Upper lobe of left lung (tissue), 6 donors: ENCODE results near the gene NRXN3. TPM values are rescaled to one million over a fixed set of nuclear protein-coding genes. Genes with fewer than 3 reads are reported as not detected.
A peak's percentile ranks its signal among the peaks of the same experiment; 100 is the strongest.

Experiments used
- ATAC-seq, 2 donors: fragments of 200-7000 bp; cut with Tn5 transposase; one replicate each; pipeline ENCODE4 v1.9.1; 2022; ENCODE audit warnings: mild to moderate bottlenecking in 2 of 2, moderate library complexity in 2 of 2; ENCODE audit not compliant: low FRiP score in 2 of 2
- DNase-seq, 2 donors: peaks; one replicate each; pipeline ENCODE4 v3.0.0-alpha.2; 2019 to 2020
- H3K27ac ChIP-seq, 4 donors: fragments of 200-600 bp; sonication (generic); one replicate each; pipeline ENCODE4 v1.5.1; 2016 to 2019
- H3K27me3 ChIP-seq, 4 donors: fragments of 200-600 bp; sonication (generic); one replicate each; pipeline ENCODE4 v1.5.1; 2017 to 2019
- H3K36me3 ChIP-seq, 4 donors: fragments of 200-600 bp; sonication (generic); one replicate each; pipeline ENCODE4 v1.5.1; 2016 to 2019
- H3K4me1 ChIP-seq, 4 donors: fragments of 200-600 bp; sonication (generic); one replicate each; pipeline ENCODE4 v1.5.1; 2018 to 2019
- H3K4me3 ChIP-seq, 4 donors: fragments of 200-600 bp; sonication (generic); one replicate each; pipeline ENCODE4 v1.5.1; 2017 to 2019; ENCODE audit warnings: mild to moderate bottlenecking in 2 of 4, moderate library complexity in 1 of 4
- H3K9me3 ChIP-seq, 4 donors: fragments of 200-600 bp; sonication (generic); one replicate each; pipeline ENCODE4 v1.5.1; 2018 to 2019
- CTCF ChIP-seq, 6 experiments: fragments of 450-650 bp in 4 of 6; fragments of 200-600 bp in 2 of 6; sonication (generic) in 2 of 6; IDR thresholded peaks; one replicate each; pipeline ENCODE4 v1.5.1; 2016 to 2019; ENCODE audit warnings: antibody characterized with exemption in 6 of 6
- EP300 ChIP-seq, 4 donors: sonication (generic); formaldehyde crosslinking; IDR thresholded peaks; one replicate each; pipeline ENCODE4 v1.5.1; 2017; ENCODE audit warnings: antibody characterized with exemption in 4 of 4, control low read depth in 2 of 4
- POLR2A ChIP-seq, 4 donors: fragments of 450-650 bp; IDR thresholded peaks; one replicate each; pipeline ENCODE4 v1.5.1; 2016 to 2017; ENCODE audit warnings: antibody characterized with exemption in 4 of 4, mild to moderate bottlenecking in 2 of 4
- POLR2AphosphoS5 ChIP-seq, 2 donors: sonication (generic); formaldehyde crosslinking; IDR thresholded peaks; one replicate each; pipeline ENCODE4 v1.5.1; 2017; ENCODE audit warnings: antibody characterized with exemption in 2 of 2
- WGBS, 2 donors: methylation state at CpG; one replicate each; pipeline ENCODE4 v1.1.5; 2017 to 2018; 5-methylcytosine and 5-hydroxymethylcytosine counted together
- total RNA-seq, 6 donors: library from RNA; depleted of rRNA in 4 of 6; stranded (reverse); fragments of >200 nt in 4 of 6; gene quantifications; one replicate each; pipeline versions ENCODE4 v1.1.0 to v1.2.1, GENCODE V29; 2016 to 2021
- donor health status: DM: no; HTN: no; CAD: no; lungs with moderate emphysema.
- donor health status: DM: no; HTN: yes; CAD: no; lungs with severe emphysema.

The NRXN3 gene
- total RNA-seq, 6 donors from 2014 or later = 4.4 to 14.9 (median 7.2) TPM

GRCh38 chr14:79728331-79728730, 1558.2 kb downstream of the NRXN3 start:
- H3K4me1 ChIP-seq = peaks cover 0 to 4% (median 0%) of the 10 kb centered on the region in 4 donors
- TF ChIP-seq CTCF (IDR thresholded peaks at IDR 0.05) (no peak), EP300 (IDR thresholded peaks at IDR 0.05) (no peak), POLR2A (IDR thresholded peaks at IDR 0.05) (no peak), POLR2AphosphoS5 (IDR thresholded peaks at IDR 0.05) (no peak)
- ATAC-seq (peak in 1 of 2 donors; percentile 46), DNase-seq (no peak)
- no peaks in the 10 kb centered on the region for H3K36me3 ChIP-seq
- H3K27me3 ChIP-seq = no peaks in the 10 kb centered on the region
- no peak overlapping the region for H3K27ac ChIP-seq
- no peaks in the 10 kb centered on the region for H3K9me3 ChIP-seq
- 63 to 80% methylated on average over 3 of the region's 3 CpGs for WGBS, 2 donors
- H3K4me3 ChIP-seq = no peak overlapping the region

GRCh38 chr14:79729731-79730130, 1559.6 kb downstream of the NRXN3 start:
- peaks cover 0 to 4% (median 0%) of the 10 kb centered on the region in 4 donors for H3K4me1 ChIP-seq
- ATAC-seq (no peak), DNase-seq (no peak)
- no peak overlapping the region for H3K27ac ChIP-seq
- H3K4me3 ChIP-seq = no peak overlapping the region
- TF ChIP-seq POLR2AphosphoS5 (IDR thresholded peaks at IDR 0.05) (no peak), EP300 (IDR thresholded peaks at IDR 0.05) (no peak), CTCF (IDR thresholded peaks at IDR 0.05) (no peak), POLR2A (IDR thresholded peaks at IDR 0.05) (no peak)
- no peaks in the 10 kb centered on the region for H3K9me3 ChIP-seq
- no peaks in the 10 kb centered on the region for H3K27me3 ChIP-seq
- 87 to 89% methylated on average over 3 of the region's 3 CpGs for WGBS, 2 donors
- no peaks in the 10 kb centered on the region for H3K36me3 ChIP-seq

- no peaks in the 10 kb centered on the region for H3K36me3 ChIP-seq
- peaks cover 0 to 4% (median 0%) of the 10 kb centered on the region in 4 donors for H3K4me1 ChIP-seq
- peaks cover 0 to 2% (median 0%) of the 10 kb centered on the region in 4 donors for H3K9me3 ChIP-seq
- DNase-seq (no peak), ATAC-seq (no peak)
- TF ChIP-seq EP300 (IDR thresholded peaks at IDR 0.05) = no peak
- no peak for TF ChIP-seq POLR2A (IDR thresholded peaks at IDR 0.05)
- TF ChIP-seq POLR2AphosphoS5 (IDR thresholded peaks at IDR 0.05) = no peak
- no peak for TF ChIP-seq CTCF (IDR thresholded peaks at IDR 0.05)
- H3K27me3 ChIP-seq = no peaks in the 10 kb centered on the region
- no peak overlapping the region for H3K4me3 ChIP-seq
- no peak overlapping the region for H3K27ac ChIP-seq
- 85 to 86% methylated on average over 2 of the region's 2 CpGs for WGBS, 2 donors
Observed at GRCh38 chr14:79730196-79730595, 1560.0 kb downstream of the NRXN3 start.

GRCh38 chr14:79730953-79731352, 1560.8 kb downstream of the NRXN3 start:
- DNase-seq = no peak
- Histone ChIP-seq H3K4me3 (no peak overlapping the region), H3K9me3 (peaks cover 0 to 8% (median 2%) of the 10 kb centered on the region in 4 donors), H3K4me1 (peaks cover 0 to 4% (median 0%) of the 10 kb centered on the region in 4 donors), H3K36me3 (no peaks in the 10 kb centered on the region), H3K27ac (no peak overlapping the region), H3K27me3 (no peaks in the 10 kb centered on the region)
- TF ChIP-seq EP300 (IDR thresholded peaks at IDR 0.05) (no peak), POLR2A (IDR thresholded peaks at IDR 0.05) (no peak), CTCF (IDR thresholded peaks at IDR 0.05) (no peak), POLR2AphosphoS5 (IDR thresholded peaks at IDR 0.05) (no peak)
- ATAC-seq = no peak
- WGBS, 2 donors = 53% methylated on average over 5 of the region's 5 CpGs

- DNase-seq (no peak), ATAC-seq (no peak)
- no peak overlapping the region for H3K4me3 ChIP-seq
- no peaks in the 10 kb centered on the region for H3K4me1 ChIP-seq
- WGBS, 2 donors = 64 to 70% methylated on average over 8 of the region's 8 CpGs
- no peaks in the 10 kb centered on the region for H3K36me3 ChIP-seq
- no peak overlapping the region for H3K27ac ChIP-seq
- peaks cover 0 to 16% (median 12%) of the 10 kb centered on the region in 4 donors for H3K9me3 ChIP-seq
- no peaks in the 10 kb centered on the region for H3K27me3 ChIP-seq
- no peak for TF ChIP-seq POLR2A (IDR thresholded peaks at IDR 0.05)
- TF ChIP-seq CTCF (IDR thresholded peaks at IDR 0.05) = no peak
- TF ChIP-seq EP300 (IDR thresholded peaks at IDR 0.05) = no peak
- no peak for TF ChIP-seq POLR2AphosphoS5 (IDR thresholded peaks at IDR 0.05)
Observed at GRCh38 chr14:79732911-79733655, 1562.9 kb downstream of the NRXN3 start.
